ENCODE measurements around the gene TCF19.

DNA sequence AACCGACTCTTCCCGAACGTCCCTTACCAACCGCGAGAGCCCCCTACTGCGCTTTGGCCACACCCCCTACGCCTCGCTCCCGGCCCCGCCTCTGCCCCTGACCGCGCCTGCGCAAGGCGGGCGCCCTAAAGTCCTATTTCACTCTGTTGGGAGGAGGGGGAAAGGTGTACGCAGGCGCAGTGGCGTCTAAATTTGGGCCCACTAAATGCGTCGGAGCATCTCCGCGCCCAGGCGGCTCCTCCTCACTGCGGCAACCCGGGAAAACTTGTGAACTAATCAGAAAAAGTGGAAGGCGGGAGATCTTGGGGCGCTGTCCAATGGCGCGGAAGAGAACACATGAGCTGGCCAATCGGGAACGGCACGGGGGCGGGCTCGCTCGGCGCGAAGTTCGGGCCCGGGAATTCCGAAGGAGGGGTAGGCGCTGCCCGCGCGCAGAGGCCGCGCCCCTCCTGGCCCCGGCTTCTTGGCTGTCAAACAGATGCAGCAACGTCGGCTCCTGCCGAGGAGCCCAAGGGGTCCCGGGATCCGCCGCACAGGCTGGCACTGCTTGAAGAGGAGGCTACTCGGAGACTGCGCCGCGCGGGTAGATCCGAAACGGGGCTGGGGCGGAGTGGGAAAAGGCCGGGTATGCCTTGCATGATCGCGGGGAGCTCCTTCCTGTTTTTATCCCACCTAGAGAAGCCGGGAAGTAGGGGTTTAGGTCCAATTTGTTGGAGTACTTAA is at the start of gene TCF19:
- TF ChIP-seq, protein P1, sequence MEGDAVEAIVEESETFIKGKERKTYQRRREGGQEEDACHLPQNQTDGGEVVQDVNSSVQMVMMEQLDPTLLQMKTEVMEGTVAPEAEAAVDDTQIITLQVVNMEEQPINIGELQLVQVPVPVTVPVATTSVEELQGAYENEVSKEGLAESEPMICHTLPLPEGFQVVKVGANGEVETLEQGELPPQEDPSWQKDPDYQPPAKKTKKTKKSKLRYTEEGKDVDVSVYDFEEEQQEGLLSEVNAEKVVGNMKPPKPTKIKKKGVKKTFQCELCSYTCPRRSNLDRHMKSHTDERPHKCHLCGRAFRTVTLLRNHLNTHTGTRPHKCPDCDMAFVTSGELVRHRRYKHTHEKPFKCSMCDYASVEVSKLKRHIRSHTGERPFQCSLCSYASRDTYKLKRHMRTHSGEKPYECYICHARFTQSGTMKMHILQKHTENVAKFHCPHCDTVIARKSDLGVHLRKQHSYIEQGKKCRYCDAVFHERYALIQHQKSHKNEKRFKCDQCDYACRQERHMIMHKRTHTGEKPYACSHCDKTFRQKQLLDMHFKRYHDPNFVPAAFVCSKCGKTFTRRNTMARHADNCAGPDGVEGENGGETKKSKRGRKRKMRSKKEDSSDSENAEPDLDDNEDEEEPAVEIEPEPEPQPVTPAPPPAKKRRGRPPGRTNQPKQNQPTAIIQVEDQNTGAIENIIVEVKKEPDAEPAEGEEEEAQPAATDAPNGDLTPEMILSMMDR (IDR thresholded peaks at IDR 0.05), result no peak
- no peak for TF ChIP-seq POLR2A (IDR thresholded peaks at IDR 0.05)

All from right lobe of liver (tissue), 4 donors.